ENCODE data around the gene PDE7B. TPM values are rescaled to one million over a fixed set of nuclear protein-coding genes. Genes with fewer than 3 reads are reported as not detected.

The PDE7B gene
- total and polyA plus RNA-seq, 2 donors (not counting 1 experiment from before 2014, with no cell fraction given) = 2.6 to 7.5 TPM

DNA sequence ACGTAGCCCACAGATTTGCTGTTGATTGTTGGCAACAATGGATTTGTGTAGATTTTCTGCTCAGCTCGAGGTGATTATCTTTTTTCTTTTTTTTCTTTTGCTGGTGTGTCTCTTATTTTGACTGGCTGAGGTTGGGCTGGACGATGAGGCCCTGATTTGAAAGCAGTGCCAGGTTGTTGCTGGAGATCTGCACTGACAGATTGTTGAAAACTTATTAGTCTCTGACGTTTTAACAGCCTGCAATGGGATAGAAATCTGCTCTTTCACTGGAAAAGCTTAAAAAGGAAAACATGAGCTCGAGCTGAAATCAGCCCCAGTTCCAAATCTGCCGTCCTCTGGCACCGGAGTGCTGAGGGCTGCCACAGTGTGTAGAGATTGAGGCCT lies 87.7 kb downstream of the PDE7B start:
- Histone ChIP-seq H3K4me2 (replicated peaks; ENCODE audit: low read depth, low read length, poor library complexity, severe bottlenecking) (no peak overlapping the region), H3K4me1 (ENCODE audit: control insufficient read depth in 2 of 2, insufficient read depth in 2 of 2, low read length in 2 of 2) (no peaks in the 10 kb centered on the region), H4K20me1 (ENCODE audit: control insufficient read depth, insufficient read depth, low read length, poor library complexity, severe bottlenecking) (no peaks in the 10 kb centered on the region), H2AFZ (ENCODE audit: insufficient read depth, low read depth, low read length, poor library complexity, severe bottlenecking) (no peak overlapping the region), H3K36me3 (replicated peaks in 1 of 2; ENCODE audit: control extremely low read depth in 1 of 2, control insufficient read depth in 1 of 2, extremely low read depth in 1 of 2, insufficient read depth in 2 of 2, low read length in 1 of 2) (no peaks in the 10 kb centered on the region), H3K79me2 (ENCODE audit: control insufficient read depth, insufficient read depth, low read length) (no peaks in the 10 kb centered on the region), H3K27me3 (replicated peaks in 1 of 4; ENCODE audit: control extremely low read depth in 1 of 4, control insufficient read depth in 3 of 4, insufficient read depth in 4 of 4, low read length in 3 of 4) (no peaks in the 10 kb centered on the region), H3K4me3 (ENCODE audit: control extremely low read depth in 1 of 5, extremely low read depth in 1 of 5, insufficient read depth in 1 of 5, low read depth in 2 of 5, low read length in 4 of 5) (no peak overlapping the region), H3K27ac (ENCODE audit: low read length in 2 of 2) (no peak overlapping the region), H3K9ac (ENCODE audit: low read length) (no peak overlapping the region), H3K9me3 (ENCODE audit: control extremely low read depth in 1 of 3, control insufficient read depth in 2 of 3, insufficient read depth in 1 of 3, low read length in 2 of 3) (no peaks in the 10 kb centered on the region)
- Mint-ChIP-seq H3K27me3 (no peaks in the 10 kb centered on the region), H3K27ac (no peak overlapping the region), H3K4me3 (no peak overlapping the region), H3K9me3 (ENCODE audit: insufficient read depth) (no peaks in the 10 kb centered on the region), H3K4me1 (no peaks in the 10 kb centered on the region)
- DNase-seq (no peak), ATAC-seq (ENCODE audit: low read depth) (no peak)
- WGBS (ENCODE audit: insufficient coverage) = 78% methylated on average over 7 of the region's 7 CpGs
- ChIA-PET CTCF (interaction anchor here (1.0 to 2.6 kb wide), 5 partner anchors 11 to 488 kb away, joined by 3 to 9 read pairs (median 6); no protein-coding TSS in a partner anchor), POLR2A (no interaction called here)
- no peak for TF ChIP-seq EZH2 (IDR thresholded peaks at IDR 0.05; ENCODE audit: borderline replicate concordance, insufficient read depth, low read depth, low read length, poor library complexity, severe bottlenecking)
- intact Hi-C loops (cut with micrococcal nuclease) = no loop called here

DNA sequence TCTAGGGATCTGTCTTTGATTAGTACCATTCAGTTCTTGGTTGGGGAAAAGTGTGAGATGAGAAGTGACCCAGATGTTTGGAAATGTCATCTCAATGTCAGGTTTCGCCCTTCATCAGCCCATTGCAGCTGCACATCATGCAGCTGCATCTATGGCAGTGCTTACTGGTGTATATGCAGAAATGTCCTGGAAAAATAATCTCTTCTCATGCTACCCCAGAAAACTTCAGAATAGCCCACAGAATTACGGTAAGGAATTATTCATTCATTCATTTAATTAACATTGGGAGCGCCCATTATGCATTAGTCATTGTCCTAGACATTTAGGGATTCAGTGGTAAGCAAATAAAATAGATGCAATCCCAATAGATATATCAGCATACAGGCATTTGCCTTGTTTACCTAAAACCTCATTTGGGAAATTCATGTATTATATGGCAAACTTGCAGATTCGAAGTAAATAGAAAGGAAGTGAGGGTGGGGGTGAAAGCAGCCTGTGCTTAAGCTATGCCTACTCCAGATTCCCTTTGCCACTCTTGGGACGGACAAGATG lies 89.2 kb downstream of the PDE7B start:
- Histone ChIP-seq H3K27ac (ENCODE audit: low read length in 2 of 2) (no peak overlapping the region), H4K20me1 (ENCODE audit: control insufficient read depth, insufficient read depth, low read length, poor library complexity, severe bottlenecking) (no peaks in the 10 kb centered on the region), H3K4me3 (ENCODE audit: control extremely low read depth in 1 of 5, extremely low read depth in 1 of 5, insufficient read depth in 1 of 5, low read depth in 2 of 5, low read length in 4 of 5) (no peak overlapping the region), H3K79me2 (ENCODE audit: control insufficient read depth, insufficient read depth, low read length) (no peaks in the 10 kb centered on the region), H2AFZ (ENCODE audit: insufficient read depth, low read depth, low read length, poor library complexity, severe bottlenecking) (no peak overlapping the region), H3K4me2 (replicated peaks; ENCODE audit: low read depth, low read length, poor library complexity, severe bottlenecking) (no peak overlapping the region), H3K9me3 (ENCODE audit: control extremely low read depth in 1 of 3, control insufficient read depth in 2 of 3, insufficient read depth in 1 of 3, low read length in 2 of 3) (no peaks in the 10 kb centered on the region), H3K4me1 (ENCODE audit: control insufficient read depth in 2 of 2, insufficient read depth in 2 of 2, low read length in 2 of 2) (no peaks in the 10 kb centered on the region), H3K9ac (ENCODE audit: low read length) (no peak overlapping the region), H3K36me3 (replicated peaks in 1 of 2; ENCODE audit: control extremely low read depth in 1 of 2, control insufficient read depth in 1 of 2, extremely low read depth in 1 of 2, insufficient read depth in 2 of 2, low read length in 1 of 2) (no peaks in the 10 kb centered on the region), H3K27me3 (replicated peaks in 1 of 4; ENCODE audit: control extremely low read depth in 1 of 4, control insufficient read depth in 3 of 4, insufficient read depth in 4 of 4, low read length in 3 of 4) (no peaks in the 10 kb centered on the region)
- no peak for ATAC-seq (ENCODE audit: low read depth)
- no peak for DNase-seq
- ChIA-PET POLR2A (no interaction called here), CTCF (interaction anchor here (2.6 kb wide), 1 partner anchor 12 kb away, joined by 7 read pairs; no protein-coding TSS in a partner anchor)
- Mint-ChIP-seq H3K4me1 (no peaks in the 10 kb centered on the region), H3K27ac (no peak overlapping the region), H3K27me3 (no peaks in the 10 kb centered on the region), H3K4me3 (no peak overlapping the region), H3K9me3 (ENCODE audit: insufficient read depth) (no peaks in the 10 kb centered on the region)
- 80% methylated on average over 1 of the region's 5 CpGs for WGBS (ENCODE audit: insufficient coverage)
- no peak for TF ChIP-seq EZH2 (IDR thresholded peaks at IDR 0.05; ENCODE audit: borderline replicate concordance, insufficient read depth, low read depth, low read length, poor library complexity, severe bottlenecking)
- TF ChIP-seq, protein P1, sequence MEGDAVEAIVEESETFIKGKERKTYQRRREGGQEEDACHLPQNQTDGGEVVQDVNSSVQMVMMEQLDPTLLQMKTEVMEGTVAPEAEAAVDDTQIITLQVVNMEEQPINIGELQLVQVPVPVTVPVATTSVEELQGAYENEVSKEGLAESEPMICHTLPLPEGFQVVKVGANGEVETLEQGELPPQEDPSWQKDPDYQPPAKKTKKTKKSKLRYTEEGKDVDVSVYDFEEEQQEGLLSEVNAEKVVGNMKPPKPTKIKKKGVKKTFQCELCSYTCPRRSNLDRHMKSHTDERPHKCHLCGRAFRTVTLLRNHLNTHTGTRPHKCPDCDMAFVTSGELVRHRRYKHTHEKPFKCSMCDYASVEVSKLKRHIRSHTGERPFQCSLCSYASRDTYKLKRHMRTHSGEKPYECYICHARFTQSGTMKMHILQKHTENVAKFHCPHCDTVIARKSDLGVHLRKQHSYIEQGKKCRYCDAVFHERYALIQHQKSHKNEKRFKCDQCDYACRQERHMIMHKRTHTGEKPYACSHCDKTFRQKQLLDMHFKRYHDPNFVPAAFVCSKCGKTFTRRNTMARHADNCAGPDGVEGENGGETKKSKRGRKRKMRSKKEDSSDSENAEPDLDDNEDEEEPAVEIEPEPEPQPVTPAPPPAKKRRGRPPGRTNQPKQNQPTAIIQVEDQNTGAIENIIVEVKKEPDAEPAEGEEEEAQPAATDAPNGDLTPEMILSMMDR (IDR thresholded peaks at IDR 0.05) = no peak
- intact Hi-C loops (cut with micrococcal nuclease) = no loop called here
